Glomerular visceral epithelial cell (primary cell): ENCODE measurements around the gene MRPL41.
"Not testable (repeated sequence)": the region's sequence is repeated elsewhere in the genome, so short reads cannot be mapped to it uniquely, and the experiment has no call there.

Source experiments
- DNase-seq: peaks from one replicate; pipeline ENCODE4 v3.0.0-alpha.2; 2016; ENCODE audit errors: extremely low spot score

The MRPL41 gene

DNA sequence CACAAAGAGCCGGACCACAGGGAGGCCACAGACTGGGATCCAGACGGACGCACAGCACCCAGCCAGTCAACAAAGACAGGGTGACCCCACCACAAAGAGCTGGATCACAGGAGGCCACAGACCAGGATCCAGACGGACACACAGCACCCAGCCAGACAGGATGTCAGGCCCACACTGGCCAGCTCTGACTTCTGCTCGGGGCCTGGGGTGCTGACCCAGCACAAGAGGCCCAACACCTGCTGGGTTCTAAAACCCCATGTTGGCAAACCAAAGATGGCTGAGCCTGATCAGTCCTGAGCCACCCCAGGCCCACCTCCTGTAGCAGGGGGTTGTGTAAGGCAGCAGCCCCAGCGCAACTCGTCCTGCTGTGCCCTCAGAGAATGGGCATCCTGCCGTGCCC, 32.3 kb downstream of the MRPL41 start:
- DNase-seq = no peak

DNA sequence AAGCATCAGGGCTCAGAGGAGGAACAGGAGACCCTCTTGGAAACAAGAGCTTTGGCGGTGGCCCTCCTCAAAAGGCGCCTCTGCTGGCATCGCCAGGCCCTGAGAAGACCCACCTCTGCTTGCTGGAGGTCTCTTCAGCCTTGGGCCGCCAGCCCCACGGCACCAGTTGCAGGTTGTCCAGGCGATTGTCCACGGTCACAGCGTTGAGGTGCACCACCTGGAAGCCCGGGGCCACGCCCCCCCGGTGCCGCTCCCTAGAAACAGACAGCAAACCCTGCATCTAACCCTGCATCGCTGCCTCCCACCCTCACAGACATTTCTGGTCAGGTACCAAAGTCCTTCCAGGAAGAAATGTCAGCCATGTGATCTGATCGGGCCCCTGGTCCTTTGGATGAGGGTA, 35.2 kb downstream of the MRPL41 start:
- DNase-seq = no peak

DNA sequence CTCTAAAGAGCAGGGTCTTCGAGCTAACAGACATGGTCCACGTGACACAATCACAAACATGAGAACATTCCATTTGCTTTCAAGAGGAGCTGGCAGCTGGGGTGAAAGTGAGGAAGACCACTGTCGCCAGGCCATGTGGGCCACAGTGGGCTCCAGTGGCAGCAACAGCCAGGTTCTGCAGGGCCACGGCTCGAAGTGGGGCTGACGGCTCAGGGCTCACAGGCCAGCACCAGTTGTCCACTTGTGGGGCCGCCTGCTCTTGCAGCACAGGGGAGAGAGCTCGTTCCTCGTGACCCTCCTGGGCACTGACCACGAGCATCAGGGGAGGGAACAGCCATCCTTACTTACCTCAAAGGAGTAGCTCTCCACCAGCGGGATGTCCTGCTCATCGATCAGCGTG, 36.6 kb downstream of the MRPL41 start:
- DNase-seq = no peak

DNA sequence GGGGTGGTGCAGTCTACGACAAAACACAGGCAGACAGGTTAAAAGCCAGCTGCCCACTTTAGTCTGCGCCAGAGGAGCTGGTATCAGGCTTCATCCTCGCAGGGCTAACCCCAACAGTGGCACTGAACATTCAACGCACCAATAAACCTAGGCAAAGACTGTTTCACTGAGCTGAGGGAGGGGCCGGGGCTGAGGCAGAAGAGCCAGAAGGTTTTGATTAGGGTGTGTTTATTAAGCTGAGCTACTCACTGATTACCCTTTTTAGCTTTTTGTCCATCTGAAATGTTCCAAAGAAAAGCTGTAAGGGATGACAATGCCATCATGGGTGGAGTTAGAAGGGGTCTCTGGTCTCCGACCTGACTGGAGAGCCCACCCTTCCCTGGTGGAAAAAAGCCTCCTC, 37.2 kb downstream of the MRPL41 start:
- DNase-seq = no peak

DNA sequence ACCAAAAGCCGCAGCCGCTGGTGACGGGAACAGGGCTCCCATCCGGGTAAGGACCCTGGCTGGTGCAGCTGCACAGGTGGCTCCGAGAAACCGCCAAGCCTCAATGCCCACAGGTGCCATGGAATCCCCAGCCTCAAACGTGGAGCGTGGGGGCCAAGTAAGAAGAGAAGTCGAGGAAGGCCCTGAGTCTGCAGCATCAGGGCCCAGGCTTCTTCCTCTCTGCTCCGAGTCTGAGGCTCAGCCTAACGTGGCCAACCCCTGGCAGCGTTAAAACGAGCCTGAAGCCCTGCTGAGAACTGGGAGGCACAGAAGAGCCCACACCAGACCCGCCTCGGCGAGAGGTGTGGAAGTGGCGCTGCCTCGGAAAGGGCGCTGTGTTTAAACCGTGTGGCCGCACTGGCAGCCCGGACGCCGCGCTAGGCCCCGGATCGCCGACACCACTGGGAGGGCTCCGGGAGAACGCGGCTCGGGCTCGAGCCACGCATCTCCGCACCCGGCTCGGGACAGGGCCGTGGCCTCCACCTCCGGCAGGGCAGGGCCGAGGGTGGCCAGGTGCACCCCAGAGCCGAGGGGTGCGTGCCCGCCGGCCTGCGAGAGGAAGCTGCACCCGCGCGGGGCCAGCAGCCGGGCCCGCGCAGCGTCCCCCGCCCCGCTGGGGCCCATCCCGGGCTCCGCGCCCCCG, 37.9 kb downstream of the MRPL41 start:
- DNase-seq = no peak

DNA sequence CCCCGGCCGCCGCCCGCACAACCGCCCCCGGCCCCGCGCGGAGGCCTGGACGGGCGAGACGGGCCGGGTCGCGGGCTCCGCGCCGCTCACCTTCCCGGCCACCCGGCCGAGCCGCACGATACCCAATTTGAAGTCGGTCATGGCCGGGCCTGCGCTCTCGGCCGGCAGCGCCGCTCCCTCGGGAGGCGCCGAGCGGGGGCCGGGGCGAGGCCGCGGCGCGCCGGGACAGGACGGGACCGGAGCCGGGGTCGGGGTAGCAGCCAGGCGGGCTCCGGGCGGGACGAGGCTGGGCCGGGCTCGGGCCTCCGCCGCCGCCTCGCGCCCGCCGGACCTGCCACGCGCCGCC, 38.4 kb downstream of the MRPL41 start:
- no peak for DNase-seq

DNA sequence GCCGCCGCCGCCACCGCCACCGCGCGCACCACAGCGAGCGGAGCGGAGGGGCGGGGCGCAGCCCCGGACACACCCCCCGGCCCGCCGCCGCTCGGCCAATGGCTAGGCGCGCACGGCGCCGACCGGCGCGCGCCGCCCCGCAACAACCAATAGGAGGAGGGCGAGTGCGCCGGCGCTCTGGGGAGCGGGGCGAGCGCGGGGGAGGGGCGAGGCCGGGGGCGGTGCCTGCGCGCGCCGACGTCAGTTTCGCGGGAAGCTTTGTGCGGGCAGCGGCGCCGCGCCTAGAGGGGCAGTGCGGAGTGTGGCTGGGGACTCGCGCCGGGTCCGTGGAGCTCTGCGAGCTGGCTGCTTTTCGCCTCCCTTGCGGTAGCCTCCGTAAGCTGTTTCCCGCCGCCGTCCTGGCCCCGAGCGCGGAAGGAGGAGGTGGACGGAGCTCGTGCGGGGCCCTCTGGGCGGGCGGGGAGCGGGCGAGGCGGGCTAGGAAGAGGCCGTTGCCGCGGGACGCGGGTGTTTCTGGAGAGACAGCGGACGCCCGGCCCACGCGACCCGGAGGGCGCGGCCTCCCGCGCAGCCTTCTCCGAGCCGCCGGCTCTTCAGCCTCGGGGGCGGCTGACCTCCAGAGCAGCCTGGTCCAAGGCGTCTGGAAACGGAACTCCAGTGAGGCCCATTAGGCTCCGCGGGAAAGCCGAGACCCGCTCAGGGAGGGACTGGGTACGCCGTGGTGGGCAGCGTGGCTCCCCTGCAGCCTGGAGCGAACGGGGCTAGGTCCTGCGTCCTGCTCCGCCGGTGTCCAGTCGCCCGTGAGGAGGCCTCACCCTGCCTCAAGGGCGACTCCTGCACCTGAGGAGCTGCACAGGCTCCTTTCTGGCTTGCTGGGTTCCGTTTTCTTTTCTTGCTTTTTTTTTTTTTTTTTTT, 39.0 kb downstream of the MRPL41 start, which contains the start of gene ZMYND19:
TSS of gene ZMYND19 (minus strand) at position 44 of the 915 bp plus-strand sequence. CDS start 249 bp downstream, outside the sequence.
- DNase-seq = peak; percentile 93

DNA sequence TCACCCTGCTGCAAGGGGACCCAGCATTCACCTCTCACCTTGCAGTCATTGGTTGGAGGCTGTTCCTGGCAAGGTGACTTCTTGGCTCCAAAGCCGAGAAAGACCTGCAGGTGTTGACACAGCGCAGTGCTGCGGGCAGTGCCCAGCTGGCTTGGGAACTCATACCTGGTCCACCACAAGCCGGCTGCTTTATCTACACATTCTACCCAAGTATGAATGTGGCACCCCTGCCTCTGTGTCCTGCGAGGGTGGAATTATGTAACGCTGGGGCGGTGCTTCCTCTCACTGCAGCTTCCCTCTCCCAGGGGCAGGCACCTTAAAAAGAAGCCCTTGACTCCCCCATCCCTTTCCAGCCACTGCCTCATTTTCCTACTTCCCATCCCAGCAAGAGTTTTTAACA, 41.1 kb downstream of the MRPL41 start:
- DNase-seq = no peak

DNA sequence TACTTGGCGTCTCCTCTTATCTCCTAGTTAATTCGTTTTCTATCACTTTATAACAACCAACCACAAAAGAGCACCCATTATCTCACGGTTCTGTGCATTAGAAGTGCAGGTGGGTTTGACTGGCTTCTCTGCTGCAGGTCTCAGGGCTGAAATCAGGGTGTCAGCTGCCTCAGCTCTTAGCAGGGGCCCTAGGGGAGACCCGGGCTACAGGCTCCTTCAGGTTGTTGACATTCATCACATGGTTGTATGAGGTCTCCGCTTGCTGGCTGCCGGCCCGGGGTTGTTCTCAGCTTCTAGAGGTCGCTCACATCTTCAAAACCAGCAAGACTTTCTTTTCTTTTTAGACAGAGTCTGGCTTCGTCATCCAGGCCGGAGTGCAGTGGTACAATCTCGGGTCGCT, 41.5 kb downstream of the MRPL41 start:
- no peak for DNase-seq

DNA sequence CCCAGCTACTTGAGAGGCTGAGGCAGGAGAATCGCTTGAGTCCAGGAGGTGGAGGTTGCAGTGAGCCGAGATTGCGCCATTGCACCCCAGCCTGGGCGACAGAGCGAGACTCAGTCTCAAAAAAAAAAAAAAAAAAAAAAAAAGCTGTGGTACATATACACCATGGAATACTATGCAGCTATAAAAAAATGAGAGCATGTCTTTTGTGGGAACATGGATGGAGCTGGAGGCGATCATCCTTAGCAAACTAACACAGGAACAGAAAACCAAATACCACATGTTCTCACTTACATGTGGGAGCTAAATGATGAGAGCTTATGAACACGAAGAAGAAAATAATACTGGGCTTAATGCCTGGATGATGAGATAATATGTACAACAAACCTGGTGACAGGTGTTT, 44.9 kb downstream of the MRPL41 start:
- DNase-seq = not testable (repeated sequence)

DNA sequence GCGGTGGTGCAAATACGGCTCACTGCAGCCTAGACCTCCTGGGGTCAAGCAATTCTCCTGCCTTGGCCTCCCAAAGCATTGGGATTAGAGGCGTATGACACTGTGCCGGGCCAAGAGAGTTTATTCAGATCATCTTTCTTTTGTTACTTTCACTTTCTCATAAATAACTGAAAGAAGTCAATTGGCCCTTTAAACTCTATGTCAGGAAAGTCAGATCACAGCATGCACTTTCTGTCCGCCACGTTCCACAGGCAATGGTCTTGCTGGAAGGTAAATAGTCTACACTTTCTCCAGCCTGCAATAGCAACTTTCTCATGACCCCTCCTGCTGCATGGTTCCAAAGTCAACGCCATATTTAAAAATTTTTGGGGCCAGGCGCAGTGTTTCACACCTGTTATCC, 47.3 kb downstream of the MRPL41 start:
- no peak for DNase-seq
